Caco-2 (cell line): Measurements from ENCODE around the gene TMEM140. TPM values are rescaled to one million over a fixed set of nuclear protein-coding genes. Genes with fewer than 3 reads are reported as not detected.

Experiments
- BruUV-seq: library from RNA; stranded (reverse); fragments of 400-500 nt; replicated peaks from 2 replicates; lab custom pipeline; 2021; lab: Mats Ljungman, UMichigan
- CTCF ChIA-PET: fragments of 300-600 bp; sonication (Branson Sonifier 250); formaldehyde crosslinking; loops from one replicate; lab custom pipeline; 2022; ENCODE audit warnings: antibody characterized with exemption; lab: Charles Lee
- POLR2A ChIA-PET: fragments of 300-600 bp; sonication (Branson Sonifier 250); formaldehyde crosslinking; loops from one replicate; lab custom pipeline; 2022; ENCODE audit warnings: antibody characterized with exemption; lab: Charles Lee
- DNase-seq, 2 experiments: peaks; one replicate each; pipeline versions ENCODE4 v3.0.0 to v3.0.0-alpha.2; 2020 to 2022
- H3K27me3 ChIP-seq: replicated peaks from 2 replicates; pipeline ENCODE4 v1.6.0; 2011; ENCODE audit warnings: low read length; ENCODE audit not compliant: control insufficient read depth, insufficient read depth
- H3K36me3 ChIP-seq: 2 replicates; pipeline ENCODE4 v1.5.1; 2011; ENCODE audit warnings: low read length; ENCODE audit not compliant: control insufficient read depth, insufficient read depth
- H3K4me1 ChIP-seq: fragments of 250-450 bp; sonication (Bioruptor Pico); 2 replicates; pipeline ENCODE4 v1.5.1; 2020; ENCODE audit warnings: mild to moderate bottlenecking
- H3K4me3 ChIP-seq: 2 replicates; pipeline ENCODE4 v1.5.1; 2011; ENCODE audit warnings: low read depth, mild to moderate bottlenecking, control low read depth, low read length
- H3K9me3 ChIP-seq: fragments of 250-450 bp; sonication (Bioruptor Pico); 2 replicates; pipeline ENCODE4 v1.5.1; 2020; ENCODE audit warnings: mild to moderate bottlenecking, moderate library complexity
- H3K27ac Mint-ChIP-seq: one replicate; pipeline ENCODE4 v1.8.0; 2022; ENCODE audit warnings: mixed read lengths; ENCODE audit not compliant: unreplicated experiment
- H3K27me3 Mint-ChIP-seq: one replicate; pipeline ENCODE4 v1.8.0; 2022; ENCODE audit warnings: mixed read lengths; ENCODE audit not compliant: insufficient read depth, unreplicated experiment
- H3K36me3 Mint-ChIP-seq: one replicate; pipeline ENCODE4 v1.8.0; 2022; ENCODE audit warnings: mild to moderate bottlenecking, mixed read lengths; ENCODE audit not compliant: insufficient read depth, unreplicated experiment
- H3K4me1 Mint-ChIP-seq: one replicate; pipeline ENCODE4 v1.8.0; 2022; ENCODE audit warnings: low read depth, mixed read lengths; ENCODE audit not compliant: unreplicated experiment
- H3K4me3 Mint-ChIP-seq: one replicate; pipeline ENCODE4 v1.8.0; 2022; ENCODE audit warnings: mild to moderate bottlenecking, moderate library complexity, mixed read lengths; ENCODE audit not compliant: unreplicated experiment
- H3K9me3 Mint-ChIP-seq: one replicate; pipeline ENCODE4 v1.8.0; 2022; ENCODE audit warnings: mixed read lengths; ENCODE audit not compliant: unreplicated experiment
- intact Hi-C: fragments of 100-400 bp; cut with micrococcal nuclease; formaldehyde crosslinking; loops from one replicate; pipeline ENCODE4 v1.10.0; 2022; ENCODE audit not compliant: unreplicated experiment
- total RNA-seq: library from RNA; stranded (reverse); gene quantifications from 2 replicates; pipeline ENCODE4 v1.2.3, GENCODE V29; 2022
- TF ChIP-seq, protein P1 (sequence below), 2 experiments: fragments of 200-600 bp in 1 of 2; IDR thresholded peaks; 1 replicate in 1 of 2; 2 replicates in 1 of 2; pipeline versions ENCODE4 v1.5.1 to v1.8.0; 2011 to 2022; ENCODE audit warnings: antibody characterized with exemption in 1 of 2, control low read depth in 1 of 2, inconsistent platforms in 1 of 2, low read depth in 1 of 2, low read length in 1 of 2, mild to moderate bottlenecking in 1 of 2, moderate library complexity in 1 of 2; ENCODE audit not compliant: insufficient read depth in 1 of 2, severe bottlenecking in 1 of 2, unreplicated experiment in 1 of 2

Gene TMEM140
- total RNA-seq, 1 experiment from 2014 or later = 6.1 TPM

DNA sequence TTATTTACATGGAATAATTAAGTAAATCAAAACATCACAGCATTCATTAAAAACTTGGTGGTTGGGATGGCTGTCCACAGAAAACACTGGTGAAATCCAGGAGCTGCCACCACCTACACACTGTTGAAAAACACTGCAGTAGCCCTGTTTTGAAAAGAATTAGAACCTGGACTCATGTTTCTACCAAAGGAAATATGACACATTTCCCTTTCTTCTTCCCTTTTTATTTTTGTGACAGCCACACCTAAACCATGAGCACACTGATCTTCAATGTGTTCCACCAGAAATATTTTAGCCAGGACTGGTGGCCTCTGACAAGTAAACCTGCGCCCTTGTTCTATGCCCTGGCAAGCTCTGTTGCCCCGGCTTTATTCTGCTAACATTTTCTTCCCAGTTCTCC lies 3.3 kb downstream of the TMEM140 start:
- H3K9me3 Mint-ChIP-seq = peaks cover 34% of the 10 kb centered on the region
- H3K27me3 Mint-ChIP-seq = no peaks in the 10 kb centered on the region
- Histone ChIP-seq H3K36me3 (no peaks in the 10 kb centered on the region), H3K4me1 (peaks cover 14% of the 10 kb centered on the region), H3K4me3 (no peak overlapping the region), H3K27me3 (no peaks in the 10 kb centered on the region), H3K9me3 (peaks cover 23% of the 10 kb centered on the region)
- ChIA-PET POLR2A (no interaction called here), CTCF (no interaction called here)
- TF ChIP-seq, protein P1, sequence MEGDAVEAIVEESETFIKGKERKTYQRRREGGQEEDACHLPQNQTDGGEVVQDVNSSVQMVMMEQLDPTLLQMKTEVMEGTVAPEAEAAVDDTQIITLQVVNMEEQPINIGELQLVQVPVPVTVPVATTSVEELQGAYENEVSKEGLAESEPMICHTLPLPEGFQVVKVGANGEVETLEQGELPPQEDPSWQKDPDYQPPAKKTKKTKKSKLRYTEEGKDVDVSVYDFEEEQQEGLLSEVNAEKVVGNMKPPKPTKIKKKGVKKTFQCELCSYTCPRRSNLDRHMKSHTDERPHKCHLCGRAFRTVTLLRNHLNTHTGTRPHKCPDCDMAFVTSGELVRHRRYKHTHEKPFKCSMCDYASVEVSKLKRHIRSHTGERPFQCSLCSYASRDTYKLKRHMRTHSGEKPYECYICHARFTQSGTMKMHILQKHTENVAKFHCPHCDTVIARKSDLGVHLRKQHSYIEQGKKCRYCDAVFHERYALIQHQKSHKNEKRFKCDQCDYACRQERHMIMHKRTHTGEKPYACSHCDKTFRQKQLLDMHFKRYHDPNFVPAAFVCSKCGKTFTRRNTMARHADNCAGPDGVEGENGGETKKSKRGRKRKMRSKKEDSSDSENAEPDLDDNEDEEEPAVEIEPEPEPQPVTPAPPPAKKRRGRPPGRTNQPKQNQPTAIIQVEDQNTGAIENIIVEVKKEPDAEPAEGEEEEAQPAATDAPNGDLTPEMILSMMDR (IDR thresholded peaks at IDR 0.05; ENCODE audit: insufficient read depth in 1 of 2, low read depth in 1 of 2, low read length in 1 of 2, severe bottlenecking in 1 of 2, unreplicated experiment in 1 of 2) = no peak
- peaks cover 21% of the 10 kb centered on the region for H3K4me1 Mint-ChIP-seq
- H3K4me3 Mint-ChIP-seq = no peak overlapping the region
- H3K27ac Mint-ChIP-seq = no peak overlapping the region
- no TSS peak for BruUV-seq
- no peak for DNase-seq
- H3K36me3 Mint-ChIP-seq = peaks cover 11% of the 10 kb centered on the region
- intact Hi-C loops = no loop called here

DNA sequence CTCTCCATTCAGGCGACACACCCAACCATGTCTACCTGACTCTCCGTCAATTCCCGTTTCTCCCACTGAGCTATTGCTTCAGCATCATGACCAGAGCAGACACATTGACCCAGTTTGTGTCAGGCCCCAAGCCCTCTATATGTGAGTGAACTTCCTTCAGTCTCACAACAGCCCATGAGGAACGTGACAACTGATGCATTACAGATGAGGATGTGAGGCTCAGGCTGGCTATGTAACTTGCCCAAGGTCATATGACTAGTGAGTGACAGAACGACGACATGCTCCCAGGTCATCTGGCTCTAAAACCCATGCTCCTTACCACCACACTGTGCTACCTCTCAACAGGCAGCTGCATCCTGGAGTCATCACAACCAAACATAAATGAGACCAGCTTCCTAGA lies 3.7 kb downstream of the TMEM140 start:
- no peak overlapping the region for H3K4me3 Mint-ChIP-seq
- no TSS peak for BruUV-seq
- Histone ChIP-seq H3K4me1 (peaks cover 14% of the 10 kb centered on the region), H3K36me3 (no peaks in the 10 kb centered on the region), H3K27me3 (no peaks in the 10 kb centered on the region), H3K4me3 (no peak overlapping the region), H3K9me3 (peaks cover 27% of the 10 kb centered on the region)
- no peaks in the 10 kb centered on the region for H3K27me3 Mint-ChIP-seq
- intact Hi-C loops = no loop called here
- H3K4me1 Mint-ChIP-seq = peaks cover 21% of the 10 kb centered on the region
- no peak for DNase-seq
- CTCF ChIA-PET = no interaction called here
- H3K27ac Mint-ChIP-seq = no peak overlapping the region
- TF ChIP-seq, protein P1 (IDR thresholded peaks at IDR 0.05; ENCODE audit: insufficient read depth in 1 of 2, low read depth in 1 of 2, low read length in 1 of 2, severe bottlenecking in 1 of 2, unreplicated experiment in 1 of 2) = no peak
- POLR2A ChIA-PET = no interaction called here
- peaks cover 38% of the 10 kb centered on the region for H3K9me3 Mint-ChIP-seq
- H3K36me3 Mint-ChIP-seq = peaks cover 11% of the 10 kb centered on the region

DNA sequence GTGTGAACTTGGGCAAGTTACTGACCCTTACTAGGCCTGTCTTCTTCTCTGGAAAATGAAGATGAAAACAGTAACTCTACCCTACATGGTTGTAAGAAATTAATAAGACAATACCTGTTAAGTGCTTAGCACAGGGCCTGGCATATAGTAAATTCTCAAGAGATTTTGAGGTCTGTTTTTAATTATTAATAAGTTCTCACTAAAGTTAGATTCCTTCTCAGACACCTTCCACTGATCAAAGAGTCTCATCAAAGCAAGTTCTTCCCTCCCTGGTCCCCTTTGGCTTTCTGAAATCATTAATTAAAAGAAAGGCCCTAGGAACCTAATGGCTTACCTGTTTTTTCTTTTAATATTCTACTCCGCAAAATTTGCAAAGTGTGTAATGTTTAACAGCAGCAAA lies 4.6 kb downstream of the TMEM140 start:
- intact Hi-C loops = no loop called here
- Mint-ChIP-seq H3K27me3 (no peaks in the 10 kb centered on the region), H3K27ac (no peak overlapping the region), H3K9me3 (peaks cover 46% of the 10 kb centered on the region), H3K4me3 (no peak overlapping the region), H3K36me3 (peaks cover 18% of the 10 kb centered on the region), H3K4me1 (peaks cover 17% of the 10 kb centered on the region)
- Histone ChIP-seq H3K9me3 (peaks cover 36% of the 10 kb centered on the region), H3K27me3 (no peaks in the 10 kb centered on the region), H3K36me3 (no peaks in the 10 kb centered on the region; the same call in 1 of the 2 replicates), H3K4me1 (peaks cover 9% of the 10 kb centered on the region), H3K4me3 (no peak overlapping the region)
- DNase-seq = no peak
- ChIA-PET POLR2A (no interaction called here), CTCF (no interaction called here)
- TF ChIP-seq, protein P1 (IDR thresholded peaks at IDR 0.05; ENCODE audit: insufficient read depth in 1 of 2, low read depth in 1 of 2, low read length in 1 of 2, severe bottlenecking in 1 of 2, unreplicated experiment in 1 of 2) = no peak
- BruUV-seq = no TSS peak
